ENCODE results near the gene NEUROD6. TPM values are rescaled to one million over a fixed set of nuclear protein-coding genes. Genes with fewer than 3 reads are reported as not detected.

The NEUROD6 gene
- total RNA-seq, 1 donor from 2014 or later = not detected

- Histone ChIP-seq H3K36me3 (no peaks in the 10 kb centered on the region), H3K27ac (no peak overlapping the region), H3K4me1 (no peaks in the 10 kb centered on the region), H3K4me3 (no peak overlapping the region), H3K27me3 (no peaks in the 10 kb centered on the region), H3K9me3 (no peaks in the 10 kb centered on the region)
- TF ChIP-seq POLR2A (IDR thresholded peaks at IDR 0.05) (no peak), POLR2AphosphoS5 (IDR thresholded peaks at IDR 0.05; ENCODE audit: insufficient read depth in 1 of 2, low read depth in 1 of 2) (no peak)
- TF ChIP-seq, protein P1, sequence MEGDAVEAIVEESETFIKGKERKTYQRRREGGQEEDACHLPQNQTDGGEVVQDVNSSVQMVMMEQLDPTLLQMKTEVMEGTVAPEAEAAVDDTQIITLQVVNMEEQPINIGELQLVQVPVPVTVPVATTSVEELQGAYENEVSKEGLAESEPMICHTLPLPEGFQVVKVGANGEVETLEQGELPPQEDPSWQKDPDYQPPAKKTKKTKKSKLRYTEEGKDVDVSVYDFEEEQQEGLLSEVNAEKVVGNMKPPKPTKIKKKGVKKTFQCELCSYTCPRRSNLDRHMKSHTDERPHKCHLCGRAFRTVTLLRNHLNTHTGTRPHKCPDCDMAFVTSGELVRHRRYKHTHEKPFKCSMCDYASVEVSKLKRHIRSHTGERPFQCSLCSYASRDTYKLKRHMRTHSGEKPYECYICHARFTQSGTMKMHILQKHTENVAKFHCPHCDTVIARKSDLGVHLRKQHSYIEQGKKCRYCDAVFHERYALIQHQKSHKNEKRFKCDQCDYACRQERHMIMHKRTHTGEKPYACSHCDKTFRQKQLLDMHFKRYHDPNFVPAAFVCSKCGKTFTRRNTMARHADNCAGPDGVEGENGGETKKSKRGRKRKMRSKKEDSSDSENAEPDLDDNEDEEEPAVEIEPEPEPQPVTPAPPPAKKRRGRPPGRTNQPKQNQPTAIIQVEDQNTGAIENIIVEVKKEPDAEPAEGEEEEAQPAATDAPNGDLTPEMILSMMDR (IDR thresholded peaks at IDR 0.05) = no peak
- intact Hi-C loops (cut with DNase I) = no loop called here
- DNase-seq (ENCODE audit: extremely low spot score in 2 of 2) = no peak
These were observed 32.6 kb downstream of the NEUROD6 start for GRCh38 chr7:31307972-31308371.

GRCh38 chr7:31305260-31305659 is 35.3 kb downstream of the NEUROD6 start:
- no peaks in the 10 kb centered on the region for H3K9me3 ChIP-seq
- H3K36me3 ChIP-seq = no peaks in the 10 kb centered on the region
- no peak for DNase-seq (ENCODE audit: extremely low spot score in 2 of 2)
- intact Hi-C loops (cut with DNase I) = no loop called here
- H3K27ac ChIP-seq = no peak overlapping the region
- no peaks in the 10 kb centered on the region for H3K4me1 ChIP-seq
- TF ChIP-seq POLR2A (IDR thresholded peaks at IDR 0.05) = no peak
- TF ChIP-seq POLR2AphosphoS5 (IDR thresholded peaks at IDR 0.05; ENCODE audit: insufficient read depth in 1 of 2, low read depth in 1 of 2) = no peak
- TF ChIP-seq, protein P1 (IDR thresholded peaks at IDR 0.05) = no peak
- H3K4me3 ChIP-seq = no peak overlapping the region
- no peaks in the 10 kb centered on the region for H3K27me3 ChIP-seq

DNA sequence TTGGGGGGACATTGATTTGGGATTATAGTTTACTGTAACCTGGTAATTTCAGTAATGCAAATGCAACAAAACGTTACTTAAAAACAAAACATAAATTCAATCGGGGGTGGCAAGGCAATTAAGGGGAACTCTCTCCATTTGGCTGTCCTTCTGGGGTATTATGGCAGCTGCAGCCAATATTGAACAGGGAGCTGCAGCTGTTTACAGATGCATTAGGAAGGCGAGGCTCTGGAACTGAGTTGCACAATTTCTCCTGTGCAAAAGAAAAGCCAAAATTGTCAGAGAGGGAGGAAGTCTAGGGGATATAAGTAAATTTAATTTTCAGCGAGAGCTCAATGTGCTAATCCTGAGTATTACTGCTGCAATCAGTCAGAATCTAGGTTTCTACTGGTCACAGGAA is 36.1 kb downstream of the NEUROD6 start:
- Histone ChIP-seq H3K4me3 (no peak overlapping the region), H3K27me3 (no peaks in the 10 kb centered on the region), H3K4me1 (no peaks in the 10 kb centered on the region), H3K9me3 (no peaks in the 10 kb centered on the region), H3K36me3 (no peaks in the 10 kb centered on the region), H3K27ac (no peak overlapping the region)
- no peak for TF ChIP-seq POLR2AphosphoS5 (IDR thresholded peaks at IDR 0.05; ENCODE audit: insufficient read depth in 1 of 2, low read depth in 1 of 2)
- TF ChIP-seq, protein P1 (IDR thresholded peaks at IDR 0.05) = no peak
- no peak for TF ChIP-seq POLR2A (IDR thresholded peaks at IDR 0.05)
- no peak for DNase-seq (ENCODE audit: extremely low spot score in 2 of 2)
- intact Hi-C loops (cut with DNase I) = no loop called here

GRCh38 chr7:31302356-31302755 is 38.2 kb downstream of the NEUROD6 start:
- Histone ChIP-seq H3K36me3 (no peaks in the 10 kb centered on the region), H3K27me3 (no peaks in the 10 kb centered on the region), H3K4me1 (no peaks in the 10 kb centered on the region), H3K4me3 (no peak overlapping the region), H3K9me3 (no peaks in the 10 kb centered on the region), H3K27ac (no peak overlapping the region)
- no peak for DNase-seq (ENCODE audit: extremely low spot score in 2 of 2)
- intact Hi-C loops (cut with DNase I) = no loop called here
- TF ChIP-seq, protein P1 (IDR thresholded peaks at IDR 0.05) = no peak
- TF ChIP-seq POLR2AphosphoS5 (IDR thresholded peaks at IDR 0.05; ENCODE audit: insufficient read depth in 1 of 2, low read depth in 1 of 2) (no peak), POLR2A (IDR thresholded peaks at IDR 0.05) (no peak)

- no peaks in the 10 kb centered on the region for H3K27me3 ChIP-seq
- intact Hi-C loops (cut with DNase I) = no loop called here
- no peaks in the 10 kb centered on the region for H3K4me1 ChIP-seq
These were observed 41.2 kb downstream of the NEUROD6 start for GRCh38 chr7:31299336-31299735.

GRCh38 chr7:31290601-31291000 is 49.9 kb downstream of the NEUROD6 start:
- Histone ChIP-seq H3K4me3 (no peak overlapping the region), H3K27ac (no peak overlapping the region), H3K36me3 (no peaks in the 10 kb centered on the region), H3K4me1 (no peaks in the 10 kb centered on the region), H3K9me3 (no peaks in the 10 kb centered on the region), H3K27me3 (no peaks in the 10 kb centered on the region)
- intact Hi-C loops (cut with DNase I) = no loop called here
- no peak for TF ChIP-seq POLR2AphosphoS5 (IDR thresholded peaks at IDR 0.05; ENCODE audit: insufficient read depth in 1 of 2, low read depth in 1 of 2)
- TF ChIP-seq POLR2A (IDR thresholded peaks at IDR 0.05) = no peak
- TF ChIP-seq, protein P1 (IDR thresholded peaks at IDR 0.05) = no peak
- no peak for DNase-seq (ENCODE audit: extremely low spot score in 2 of 2)

More at GRCh38 chr7:31299336-31299735, 41.2 kb downstream of the NEUROD6 start:
- no peaks in the 10 kb centered on the region for H3K36me3 ChIP-seq
- no peak overlapping the region for H3K4me3 ChIP-seq
- no peaks in the 10 kb centered on the region for H3K9me3 ChIP-seq
- H3K27ac ChIP-seq = no peak overlapping the region
- TF ChIP-seq POLR2A (IDR thresholded peaks at IDR 0.05) = no peak
- no peak for DNase-seq (ENCODE audit: extremely low spot score in 2 of 2)

Data from vagina (tissue), 2 donors.